Posterior cingulate gyrus (tissue), 11 donors: ENCODE data around the gene KIFC1.
A peak's percentile ranks its signal among the peaks of the same experiment; 100 is the strongest.
"Not testable (repeated sequence)": the region's sequence is repeated elsewhere in the genome, so short reads cannot be mapped to it uniquely, and the experiment has no call there.

ENCODE experiments used
- DNase-seq, 10 donors: peaks; one replicate each; pipeline versions ENCODE4 v3.0.0 to v3.0.0-alpha.2; 2020 to 2021; ENCODE audit warnings: mixed read lengths in 3 of 10
- intact Hi-C: fragments of 100-400 bp; cut with DNase I; formaldehyde crosslinking; loops from one replicate; pipeline ENCODE4 v1.15.1; 2023

Gene KIFC1

GRCh38 chr6:33373960-33374910, 17.4 kb upstream of the KIFC1 start:
- DNase-seq: no peak
- intact Hi-C loops: no loop called here

GRCh38 chr6:33375143-33375671, 16.4 kb upstream of the KIFC1 start:
- DNase-seq: peak in 3 of 10 donors; percentile 19 to 24 (median 21)
- intact Hi-C loops: no loop called here

GRCh38 chr6:33377171-33377570, 14.5 kb upstream of the KIFC1 start:
- DNase-seq: no peak
- intact Hi-C loops: no loop called here

- intact Hi-C loops, DNase-seq: not testable (repeated sequence)
Measured at GRCh38 chr6:33379184-33379583, 12.4 kb upstream of the KIFC1 start.

- DNase-seq: no peak
- intact Hi-C loops: no loop called here
Measured at GRCh38 chr6:33380272-33380981, 11.2 kb upstream of the KIFC1 start.

GRCh38 chr6:33383427-33384185, 8.0 kb upstream of the KIFC1 start:
- intact Hi-C loops: no loop called here
- DNase-seq: no peak

GRCh38 chr6:33384581-33385020, 7.0 kb upstream of the KIFC1 start:
- intact Hi-C loops: no loop called here
- no peak for DNase-seq

GRCh38 chr6:33390173-33390572, 1.4 kb upstream of the KIFC1 start:
- intact Hi-C loops: loop anchor here (2.0 to 5.0 kb wide), 2 partner anchors 37 to 65 kb away; partner anchors contain the start of gene ZBTB9
- no peak for DNase-seq

GRCh38 chr6:33390767-33391277, 801 bp upstream of the KIFC1 start:
- no peak for DNase-seq
- intact Hi-C loops: loop anchor here (1.0 to 5.0 kb wide), 3 partner anchors 19 to 64 kb away; partner anchors contain the start of gene ZBTB9

GRCh38 chr6:33391922-33392594, 435 bp downstream of the KIFC1 start:
- no peak for DNase-seq
- intact Hi-C loops: loop anchor here (1.0 to 5.0 kb wide), 3 partner anchors 18 to 63 kb away; partner anchors contain the start of gene ZBTB9

GRCh38 chr6:33392595-33392948, 949 bp downstream of the KIFC1 start:
- peak in 1 of 10 donors; percentile 3 for DNase-seq
- intact Hi-C loops: loop anchor here (5.0 kb wide), 1 partner anchor 35 kb away; no protein-coding TSS in a partner anchor

GRCh38 chr6:33392979-33393378, 1.4 kb downstream of the KIFC1 start:
- DNase-seq: peak in 1 of 10 donors; percentile 4
- intact Hi-C loops: loop anchor here (5.0 kb wide), 1 partner anchor 34 kb away; no protein-coding TSS in a partner anchor

- DNase-seq: no peak
- intact Hi-C loops: no loop called here
Measured at GRCh38 chr6:33397541-33397940, 5.9 kb downstream of the KIFC1 start.

- not testable (repeated sequence) for DNase-seq
Measured at GRCh38 chr6:33398601-33399000, 7.0 kb downstream of the KIFC1 start.

GRCh38 chr6:33399881-33400280, 8.3 kb downstream of the KIFC1 start:
- intact Hi-C loops, DNase-seq: not testable (repeated sequence)

More at GRCh38 chr6:33398601-33399000, 7.0 kb downstream of the KIFC1 start:
- intact Hi-C loops: not testable (repeated sequence)

- DNase-seq: peak in 1 of 10 donors; percentile 36
- intact Hi-C loops: no loop called here
Measured at GRCh38 chr6:33404884-33405283, 13.3 kb downstream of the KIFC1 start.

GRCh38 chr6:33405386-33405940, 13.8 kb downstream of the KIFC1 start:
- peak in 1 of 10 donors; percentile 52 for DNase-seq
- intact Hi-C loops: no loop called here

- intact Hi-C loops: no loop called here
- DNase-seq: peak in 1 of 10 donors; percentile 55
Measured at GRCh38 chr6:33406126-33406525, 14.5 kb downstream of the KIFC1 start.
